ENCODE data around the gene ARHGAP24. TPM values are rescaled to one million over a fixed set of nuclear protein-coding genes. Genes with fewer than 3 reads are reported as not detected.

Gene ARHGAP24
- total RNA-seq, 2 experiments from 2014 or later, result 0.22 to 0.70 TPM

GRCh38 chr4:85783483-85783882 is 308.5 kb downstream of the ARHGAP24 start:
- Mint-ChIP-seq H3K27ac (no peak overlapping the region), H3K4me1 (ENCODE audit: low read depth) (no peaks in the 10 kb centered on the region), H3K9me3 (no peaks in the 10 kb centered on the region), H3K4me3 (no peak overlapping the region), H3K36me3 (ENCODE audit: low read depth) (no peaks in the 10 kb centered on the region), H3K27me3 (no peaks in the 10 kb centered on the region)
- TF ChIP-seq CTCF (IDR thresholded peaks at IDR 0.05), result no peak
- ATAC-seq (no peak), DNase-seq (no peak)
- POLR2A ChIA-PET, result no interaction called here
- CTCF ChIA-PET, result interaction anchor here (0.7 kb wide), 1 partner anchor 47 kb away, joined by 3 read pairs; no protein-coding TSS in a partner anchor
- intact Hi-C loops (cut with micrococcal nuclease), result no loop called here

GRCh38 chr4:85783900-85784299 is 308.9 kb downstream of the ARHGAP24 start:
- Mint-ChIP-seq H3K36me3 (ENCODE audit: low read depth) (no peaks in the 10 kb centered on the region), H3K4me1 (ENCODE audit: low read depth) (no peaks in the 10 kb centered on the region), H3K27ac (no peak overlapping the region), H3K9me3 (no peaks in the 10 kb centered on the region), H3K27me3 (no peaks in the 10 kb centered on the region), H3K4me3 (no peak overlapping the region)
- ChIA-PET POLR2A (no interaction called here), CTCF (interaction anchor here (0.7 kb wide), 1 partner anchor 47 kb away, joined by 3 read pairs; no protein-coding TSS in a partner anchor)
- intact Hi-C loops (cut with micrococcal nuclease), result no loop called here
- DNase-seq, result no peak
- no peak for ATAC-seq
- no peak for TF ChIP-seq CTCF (IDR thresholded peaks at IDR 0.05)

- DNase-seq (no peak), ATAC-seq (no peak)
- Mint-ChIP-seq H3K4me3 (no peak overlapping the region), H3K9me3 (no peaks in the 10 kb centered on the region), H3K27ac (no peak overlapping the region), H3K36me3 (ENCODE audit: low read depth) (no peaks in the 10 kb centered on the region), H3K27me3 (no peaks in the 10 kb centered on the region), H3K4me1 (ENCODE audit: low read depth) (no peaks in the 10 kb centered on the region)
- ChIA-PET POLR2A (no interaction called here), CTCF (no interaction called here)
- intact Hi-C loops (cut with micrococcal nuclease), result no loop called here
- TF ChIP-seq CTCF (IDR thresholded peaks at IDR 0.05), result no peak
Observed at GRCh38 chr4:85784348-85784747, 309.4 kb downstream of the ARHGAP24 start.

- intact Hi-C loops (cut with micrococcal nuclease), result no loop called here
- ATAC-seq, result no peak
Observed at GRCh38 chr4:85784947-85785346, 310.0 kb downstream of the ARHGAP24 start.

GRCh38 chr4:85787133-85787532 is 312.2 kb downstream of the ARHGAP24 start:
- Mint-ChIP-seq H3K4me1 (ENCODE audit: low read depth) (no peaks in the 10 kb centered on the region), H3K36me3 (ENCODE audit: low read depth) (no peaks in the 10 kb centered on the region), H3K4me3 (no peak overlapping the region), H3K27me3 (no peaks in the 10 kb centered on the region), H3K27ac (no peak overlapping the region), H3K9me3 (no peaks in the 10 kb centered on the region)
- CTCF ChIA-PET, result no interaction called here
- ATAC-seq (no peak), DNase-seq (no peak)
- POLR2A ChIA-PET, result no interaction called here
- intact Hi-C loops (cut with micrococcal nuclease), result no loop called here
- no peak for TF ChIP-seq CTCF (IDR thresholded peaks at IDR 0.05)

More at GRCh38 chr4:85784947-85785346, 310.0 kb downstream of the ARHGAP24 start:
- Mint-ChIP-seq H3K4me3 (no peak overlapping the region), H3K9me3 (no peaks in the 10 kb centered on the region), H3K27me3 (no peaks in the 10 kb centered on the region), H3K36me3 (ENCODE audit: low read depth) (no peaks in the 10 kb centered on the region), H3K4me1 (ENCODE audit: low read depth) (no peaks in the 10 kb centered on the region), H3K27ac (no peak overlapping the region)
- CTCF ChIA-PET, result no interaction called here
- no peak for DNase-seq
- POLR2A ChIA-PET, result no interaction called here
- TF ChIP-seq CTCF (IDR thresholded peaks at IDR 0.05), result no peak
